ENCODE measurements around the gene C4orf51.

Gene C4orf51

GRCh38 chr4:145757188-145757587, 77.2 kb downstream of the C4orf51 start:
- no peak for DNase-seq (ENCODE audit: low read depth in 2 of 2)

- no peak for DNase-seq (ENCODE audit: low read depth in 2 of 2)
Observed at GRCh38 chr4:145760176-145760575, 80.2 kb downstream of the C4orf51 start.

GRCh38 chr4:145760961-145761929, 81.3 kb downstream of the C4orf51 start:
- DNase-seq (ENCODE audit: low read depth in 2 of 2): no peak

- DNase-seq (ENCODE audit: low read depth in 2 of 2): no peak
Observed at GRCh38 chr4:145762719-145763118, 82.8 kb downstream of the C4orf51 start.

GRCh38 chr4:145763399-145763798, 83.5 kb downstream of the C4orf51 start:
- DNase-seq (ENCODE audit: low read depth in 2 of 2): no peak

- DNase-seq (ENCODE audit: low read depth in 2 of 2): no peak
Observed at GRCh38 chr4:145766273-145766672, 86.3 kb downstream of the C4orf51 start.

DNA sequence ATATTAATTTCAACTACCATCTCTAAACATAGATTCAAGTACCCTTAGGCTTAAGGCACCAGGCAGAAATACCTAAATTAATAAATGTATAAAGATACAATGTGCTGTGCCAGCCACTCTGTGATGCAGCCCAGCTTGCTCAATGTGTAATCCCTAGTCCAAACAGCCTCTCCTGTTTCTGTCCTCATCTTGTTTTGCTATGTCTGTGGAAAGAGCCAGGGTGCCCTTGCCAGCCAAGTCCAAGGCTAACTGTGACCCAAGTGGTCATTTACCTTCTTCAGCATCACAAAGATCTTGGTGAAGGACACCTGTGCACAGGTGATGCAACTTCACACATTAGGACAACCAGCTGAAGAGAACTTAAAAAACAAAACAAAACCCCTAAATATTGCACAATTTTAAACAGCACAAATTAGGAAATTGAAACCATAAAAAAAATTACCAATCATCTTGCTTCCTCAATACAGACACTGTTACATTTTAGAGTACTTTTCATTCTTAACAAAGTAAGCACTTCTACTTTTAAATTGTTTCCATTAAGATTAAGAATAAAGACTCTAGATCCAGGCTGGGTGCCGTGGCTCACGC, 89.6 kb downstream of the C4orf51 start:
- DNase-seq (ENCODE audit: low read depth in 2 of 2): no peak

- no peak for DNase-seq (ENCODE audit: low read depth in 2 of 2)
Observed at GRCh38 chr4:145770124-145770523, 90.2 kb downstream of the C4orf51 start.

GRCh38 chr4:145772347-145772746, 92.4 kb downstream of the C4orf51 start:
- no peak for DNase-seq (ENCODE audit: low read depth in 2 of 2)

DNA sequence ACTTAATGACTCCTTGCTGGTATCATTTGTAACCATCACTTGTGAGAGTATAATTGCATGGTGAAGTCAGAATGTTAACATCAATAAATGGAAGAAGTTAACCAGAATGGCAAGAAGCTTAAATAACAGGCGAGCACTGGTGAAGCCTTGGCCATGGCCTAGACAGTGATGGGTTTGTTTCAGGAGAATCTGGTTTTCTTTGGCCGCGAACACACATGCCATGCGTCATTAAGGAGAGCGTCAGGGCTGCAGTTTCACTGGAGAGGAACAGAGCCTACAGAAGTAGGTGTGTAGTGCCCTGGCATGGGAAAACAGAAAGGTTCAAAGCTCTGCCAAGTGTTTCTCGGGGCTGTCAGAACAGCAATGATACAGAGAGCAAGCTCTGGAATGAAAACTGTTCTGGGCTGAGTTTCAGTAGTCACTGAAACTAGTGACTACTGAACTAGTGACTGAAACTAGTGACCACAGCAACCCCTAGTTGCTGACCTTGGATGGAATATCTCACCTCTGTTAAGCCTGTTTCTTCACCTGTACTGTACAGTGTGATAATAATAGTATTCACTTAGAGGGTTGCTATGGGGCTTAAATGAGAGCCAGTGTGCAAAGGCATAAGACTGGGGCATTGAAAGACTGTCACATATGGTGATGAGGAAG, 93.8 kb downstream of the C4orf51 start:
- no peak for DNase-seq (ENCODE audit: low read depth in 2 of 2)

DNA sequence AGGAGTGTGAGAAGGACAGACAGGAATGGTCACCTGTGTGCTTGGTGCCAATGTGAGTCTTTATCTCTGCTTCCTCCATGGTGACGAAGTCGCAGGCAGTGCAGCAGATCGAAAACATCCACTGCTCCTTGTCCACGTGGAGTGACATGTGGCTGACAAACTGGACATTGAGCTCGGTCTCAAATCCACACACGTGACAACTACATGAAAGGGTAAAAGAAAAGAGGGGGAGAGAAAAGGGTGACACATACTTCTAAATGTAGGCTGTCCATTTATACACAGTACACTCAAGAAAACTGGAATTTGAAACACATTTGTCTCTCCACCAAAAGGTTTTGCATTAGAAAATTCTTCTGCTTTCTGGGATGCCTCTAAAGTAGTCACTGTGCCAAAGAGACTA, 94.5 kb downstream of the C4orf51 start:
- DNase-seq (ENCODE audit: low read depth in 2 of 2): no peak

GRCh38 chr4:145775406-145775805, 95.5 kb downstream of the C4orf51 start:
- DNase-seq (ENCODE audit: low read depth in 2 of 2): no peak

DNA sequence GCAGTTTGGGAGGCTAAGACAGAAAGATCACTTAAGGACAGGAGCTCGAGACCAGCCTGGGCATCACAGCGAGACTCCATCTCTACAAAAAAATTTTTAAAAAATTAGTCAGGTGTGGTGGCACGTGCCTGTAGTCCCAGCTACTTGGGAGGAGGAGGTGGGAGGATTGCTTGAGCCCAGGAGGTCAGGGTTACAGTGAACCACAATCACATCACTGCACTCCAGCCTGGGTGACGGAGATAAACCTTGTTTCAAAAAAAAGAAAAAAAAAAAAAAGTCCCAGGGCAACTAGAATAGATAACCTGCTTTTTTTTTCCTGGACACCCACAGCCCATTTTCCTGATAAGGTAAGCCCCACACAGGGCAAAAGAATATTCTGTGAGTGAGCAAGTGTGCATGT, 96.3 kb downstream of the C4orf51 start:
- no peak for DNase-seq (ENCODE audit: low read depth in 2 of 2)

DNA sequence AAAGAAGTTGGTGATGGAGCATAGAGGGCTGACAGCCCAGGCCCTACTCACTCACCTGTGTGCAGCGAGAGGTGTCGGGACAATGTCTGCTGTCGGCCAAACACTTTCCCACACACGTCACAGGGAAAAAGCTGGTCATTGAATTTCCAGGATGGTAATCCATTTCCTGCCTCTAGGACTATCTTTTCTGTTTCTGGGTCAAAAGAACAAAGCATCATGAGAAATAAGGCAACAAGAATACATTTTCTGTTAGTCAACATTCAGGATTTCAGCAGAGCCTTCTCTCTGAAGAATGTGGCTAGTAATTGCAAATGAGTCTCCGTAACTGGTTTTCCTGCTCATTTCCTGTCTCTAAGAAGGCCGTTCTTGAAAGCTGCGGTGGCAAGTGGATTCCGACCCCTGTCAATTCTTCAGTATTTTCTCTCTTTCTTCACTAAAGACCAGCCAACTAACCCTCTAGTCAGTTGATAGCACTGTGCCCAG, 99.4 kb downstream of the C4orf51 start:
- no peak for DNase-seq (ENCODE audit: low read depth in 2 of 2)

DNA sequence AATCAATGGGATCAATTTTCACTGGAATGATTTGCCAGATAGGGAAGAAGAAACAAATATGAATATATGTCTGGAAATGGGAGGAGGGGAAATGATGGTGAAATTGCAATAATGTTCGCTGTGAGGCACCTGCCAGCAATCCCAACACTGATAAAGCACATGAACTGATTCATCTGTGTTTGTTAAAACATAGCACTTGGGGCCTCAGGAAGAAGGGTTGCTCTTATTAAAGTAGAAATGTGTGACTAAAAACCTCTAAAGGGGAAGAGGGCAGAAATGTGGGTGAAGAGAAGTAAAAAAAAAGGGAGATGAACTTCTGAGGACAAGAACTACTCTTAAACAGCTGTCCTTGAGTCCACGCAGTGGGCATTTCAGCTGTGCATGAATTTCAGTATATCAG, 101.4 kb downstream of the C4orf51 start:
- DNase-seq (ENCODE audit: low read depth in 2 of 2): no peak

Data from activated CD8-positive, alpha-beta memory T cell treated with anti-CD3 and anti-CD28 coated beads for 4 hours (primary cell).